ENCODE measurements around the gene SLC35G3.

GRCh38 chr17:35166526-35166925 is 27.7 kb downstream of the SLC35G3 start:
- TF ChIP-seq MAFK (IDR thresholded peaks at IDR 0.05; ENCODE audit: low read depth, low read length) (no peak), CTCF (conservative IDR thresholded peaks at IDR 0.05; ENCODE audit: low read depth, low read length) (no peak), ELK1 (IDR thresholded peaks at IDR 0.05; ENCODE audit: borderline replicate concordance, low read depth, low read length) (no peak), POLR2A (IDR thresholded peaks at IDR 0.05; ENCODE audit: low read depth, low read length) (no peak), CHD1 (IDR thresholded peaks at IDR 0.05; ENCODE audit: low read depth, low read length) (no peak)
